ENCODE data around the gene NSUN2. TPM values are rescaled to one million over a fixed set of nuclear protein-coding genes. Genes with fewer than 3 reads are reported as not detected.

Gene NSUN2
- total RNA-seq, 1 donor from 2014 or later = 78.8 TPM

DNA sequence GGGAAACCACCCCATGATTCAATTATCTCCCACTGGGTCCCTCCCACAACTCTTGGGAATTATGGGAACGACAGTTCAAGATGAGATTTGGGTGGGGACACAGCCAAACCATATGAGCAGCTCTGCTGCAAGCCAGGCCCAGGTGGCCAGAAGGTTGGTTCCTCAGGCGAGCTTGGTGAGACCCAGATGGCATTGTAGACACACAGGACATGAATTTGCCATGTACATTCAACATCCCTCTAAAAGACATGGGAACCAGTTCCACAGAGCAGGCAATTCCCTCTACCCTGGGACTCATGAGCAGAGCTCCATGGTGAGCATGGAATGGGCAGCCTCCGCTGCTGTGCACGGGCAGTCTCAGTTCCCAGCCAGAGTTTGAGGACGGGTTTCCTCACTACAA is 53.3 kb downstream of the NSUN2 start:
- H3K27me3 ChIP-seq (ENCODE audit: insufficient read depth, low read length) = peaks cover 19% of the 10 kb centered on the region
- no peak overlapping the region for H3K27ac ChIP-seq (ENCODE audit: low read depth, low read length)
- no peak overlapping the region for H3K4me3 ChIP-seq (ENCODE audit: insufficient read depth, low read depth, low read length)
- Mint-ChIP-seq H3K4me3 (ENCODE audit: unreplicated experiment) (no peak overlapping the region), H3K4me1 (ENCODE audit: low read depth, unreplicated experiment) (no peaks in the 10 kb centered on the region), H3K36me3 (ENCODE audit: low read depth, unreplicated experiment) (no peaks in the 10 kb centered on the region), H3K27ac (ENCODE audit: unreplicated experiment) (no peak overlapping the region), H3K27me3 (ENCODE audit: low read depth, unreplicated experiment) (peaks cover 42% of the 10 kb centered on the region), H3K9me3 (ENCODE audit: unreplicated experiment) (peaks cover 2% of the 10 kb centered on the region)
- no peak overlapping the region for H2AFZ ChIP-seq (ENCODE audit: low read depth, low read length)
- FAIRE-seq (no peak), DNase-seq (ENCODE audit: low read depth) (no peak)
- no peaks in the 10 kb centered on the region for H3K9me3 ChIP-seq (ENCODE audit: insufficient read depth, low read depth, low read length)
- peaks cover 9% of the 10 kb centered on the region for H3K4me1 ChIP-seq (ENCODE audit: insufficient read depth, low read length)
- no peak overlapping the region for H3K4me2 ChIP-seq (ENCODE audit: low read length)
- H3K9ac ChIP-seq (ENCODE audit: low read length) = no peak overlapping the region
- TF ChIP-seq, protein P1, sequence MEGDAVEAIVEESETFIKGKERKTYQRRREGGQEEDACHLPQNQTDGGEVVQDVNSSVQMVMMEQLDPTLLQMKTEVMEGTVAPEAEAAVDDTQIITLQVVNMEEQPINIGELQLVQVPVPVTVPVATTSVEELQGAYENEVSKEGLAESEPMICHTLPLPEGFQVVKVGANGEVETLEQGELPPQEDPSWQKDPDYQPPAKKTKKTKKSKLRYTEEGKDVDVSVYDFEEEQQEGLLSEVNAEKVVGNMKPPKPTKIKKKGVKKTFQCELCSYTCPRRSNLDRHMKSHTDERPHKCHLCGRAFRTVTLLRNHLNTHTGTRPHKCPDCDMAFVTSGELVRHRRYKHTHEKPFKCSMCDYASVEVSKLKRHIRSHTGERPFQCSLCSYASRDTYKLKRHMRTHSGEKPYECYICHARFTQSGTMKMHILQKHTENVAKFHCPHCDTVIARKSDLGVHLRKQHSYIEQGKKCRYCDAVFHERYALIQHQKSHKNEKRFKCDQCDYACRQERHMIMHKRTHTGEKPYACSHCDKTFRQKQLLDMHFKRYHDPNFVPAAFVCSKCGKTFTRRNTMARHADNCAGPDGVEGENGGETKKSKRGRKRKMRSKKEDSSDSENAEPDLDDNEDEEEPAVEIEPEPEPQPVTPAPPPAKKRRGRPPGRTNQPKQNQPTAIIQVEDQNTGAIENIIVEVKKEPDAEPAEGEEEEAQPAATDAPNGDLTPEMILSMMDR (IDR thresholded peaks at IDR 0.05; ENCODE audit: insufficient read depth, low read depth, low read length) = no peak
- no peak for TF ChIP-seq EZH2 (IDR thresholded peaks at IDR 0.05; ENCODE audit: insufficient read depth, low read length)
- H4K20me1 ChIP-seq (ENCODE audit: insufficient read depth, low read length) = no peaks in the 10 kb centered on the region
- H3K36me3 ChIP-seq (ENCODE audit: insufficient read depth, low read length) = no peaks in the 10 kb centered on the region
- no peaks in the 10 kb centered on the region for H3K79me2 ChIP-seq (ENCODE audit: insufficient read depth, low read length)

DNA sequence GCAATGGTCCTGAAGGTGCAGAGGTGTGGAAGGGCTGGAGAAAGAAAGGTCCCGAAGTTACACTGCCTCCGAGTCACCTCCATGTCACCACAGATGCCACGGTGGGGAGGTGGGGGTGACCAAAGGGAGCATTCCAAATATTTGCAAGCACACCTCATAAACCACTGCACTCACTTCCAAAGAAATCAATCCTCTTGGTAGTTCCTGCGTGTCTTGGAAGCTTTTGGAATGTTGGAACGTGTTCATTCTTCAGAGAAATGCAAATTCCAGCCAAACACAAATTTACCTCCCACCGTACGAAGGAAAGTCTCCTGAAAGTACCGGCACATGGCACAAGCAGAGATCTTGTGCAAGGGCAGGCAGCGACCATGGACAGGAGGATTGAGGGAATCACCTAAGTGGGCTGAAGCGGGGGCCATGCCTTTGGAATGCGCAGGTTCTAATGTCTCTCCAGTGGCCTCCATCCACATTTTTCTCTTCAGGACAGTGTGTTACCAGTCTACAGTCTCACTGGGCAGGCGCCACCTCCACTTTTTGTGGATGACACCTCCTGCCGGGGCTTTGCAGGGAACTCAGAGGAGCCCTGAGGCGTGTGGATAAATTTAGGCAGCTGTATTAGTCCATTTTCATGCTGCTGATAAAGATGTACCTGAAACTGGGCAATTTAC is 54.0 kb downstream of the NSUN2 start:
- Mint-ChIP-seq H3K27me3 (ENCODE audit: low read depth, unreplicated experiment) (peaks cover 42% of the 10 kb centered on the region), H3K4me1 (ENCODE audit: low read depth, unreplicated experiment) (no peaks in the 10 kb centered on the region), H3K4me3 (ENCODE audit: unreplicated experiment) (no peak overlapping the region), H3K36me3 (ENCODE audit: low read depth, unreplicated experiment) (no peaks in the 10 kb centered on the region), H3K27ac (ENCODE audit: unreplicated experiment) (no peak overlapping the region), H3K9me3 (ENCODE audit: unreplicated experiment) (peaks cover 2% of the 10 kb centered on the region)
- Histone ChIP-seq H3K79me2 (ENCODE audit: insufficient read depth, low read length) (no peaks in the 10 kb centered on the region), H3K4me2 (ENCODE audit: low read length) (no peak overlapping the region), H3K9me3 (ENCODE audit: insufficient read depth, low read depth, low read length) (no peaks in the 10 kb centered on the region), H3K27ac (ENCODE audit: low read depth, low read length) (no peak overlapping the region), H3K9ac (ENCODE audit: low read length) (no peak overlapping the region), H3K4me1 (ENCODE audit: insufficient read depth, low read length) (peaks cover 9% of the 10 kb centered on the region), H2AFZ (ENCODE audit: low read depth, low read length) (no peak overlapping the region), H3K36me3 (ENCODE audit: insufficient read depth, low read length) (no peaks in the 10 kb centered on the region), H3K27me3 (ENCODE audit: insufficient read depth, low read length) (peaks cover 16% of the 10 kb centered on the region), H3K4me3 (ENCODE audit: insufficient read depth, low read depth, low read length) (no peak overlapping the region), H4K20me1 (ENCODE audit: insufficient read depth, low read length) (no peaks in the 10 kb centered on the region)
- FAIRE-seq (no peak), DNase-seq (ENCODE audit: low read depth) (peak; percentile 77)
- TF ChIP-seq EZH2 (IDR thresholded peaks at IDR 0.05; ENCODE audit: insufficient read depth, low read length) = no peak
- TF ChIP-seq, protein P1 (IDR thresholded peaks at IDR 0.05; ENCODE audit: insufficient read depth, low read depth, low read length) = no peak

DNA sequence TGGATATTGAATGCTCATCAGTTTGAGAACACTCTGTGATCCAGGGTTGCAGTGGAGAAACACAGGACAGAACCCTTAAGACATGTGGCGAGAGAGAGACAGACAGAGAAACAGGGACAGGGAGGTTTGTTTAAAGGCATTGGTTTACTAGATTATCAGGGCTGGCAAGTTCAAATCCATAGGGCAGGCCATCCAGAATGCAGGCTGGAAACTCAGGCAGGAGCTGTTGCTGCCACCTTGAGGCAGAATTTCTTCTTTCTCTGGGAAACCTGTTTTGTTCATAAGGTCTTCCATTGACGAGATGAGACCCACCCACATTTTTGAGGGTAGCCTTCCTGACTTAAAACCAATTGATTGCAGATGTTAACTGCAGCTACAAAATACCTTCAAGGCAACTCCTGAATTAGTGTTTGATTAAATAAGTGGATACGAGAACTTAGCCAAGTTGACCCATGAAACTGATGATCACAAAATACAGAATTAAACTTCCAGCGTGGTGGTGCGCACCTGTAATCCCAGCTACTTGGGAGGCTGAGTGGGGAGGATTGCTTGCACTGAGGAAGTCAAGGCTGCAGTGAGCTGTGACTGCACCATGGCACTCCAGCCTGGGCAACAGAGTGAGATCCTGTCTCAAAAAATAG is 55.9 kb downstream of the NSUN2 start:
- TF ChIP-seq, protein P1 (IDR thresholded peaks at IDR 0.05; ENCODE audit: insufficient read depth, low read depth, low read length) = peak; percentile 52
- no peak for TF ChIP-seq EZH2 (IDR thresholded peaks at IDR 0.05; ENCODE audit: insufficient read depth, low read length)
- H3K27me3 Mint-ChIP-seq (ENCODE audit: low read depth, unreplicated experiment) = peaks cover 39% of the 10 kb centered on the region
- DNase-seq (ENCODE audit: low read depth) = peak; percentile 58

More for the DNA sequence above, 55.9 kb downstream of the NSUN2 start:
- Histone ChIP-seq H3K4me1 (ENCODE audit: insufficient read depth, low read length) (peaks cover 1% of the 10 kb centered on the region), H3K9me3 (ENCODE audit: insufficient read depth, low read depth, low read length) (no peaks in the 10 kb centered on the region), H3K36me3 (ENCODE audit: insufficient read depth, low read length) (no peaks in the 10 kb centered on the region), H3K27me3 (ENCODE audit: insufficient read depth, low read length) (peaks cover 11% of the 10 kb centered on the region), H2AFZ (ENCODE audit: low read depth, low read length) (no peak overlapping the region), H3K9ac (ENCODE audit: low read length) (no peak overlapping the region), H3K4me3 (ENCODE audit: insufficient read depth, low read depth, low read length) (no peak overlapping the region), H3K79me2 (ENCODE audit: insufficient read depth, low read length) (no peaks in the 10 kb centered on the region), H3K4me2 (ENCODE audit: low read length) (no peak overlapping the region), H4K20me1 (ENCODE audit: insufficient read depth, low read length) (no peaks in the 10 kb centered on the region), H3K27ac (ENCODE audit: low read depth, low read length) (no peak overlapping the region)
- H3K4me1 Mint-ChIP-seq (ENCODE audit: low read depth, unreplicated experiment) = no peaks in the 10 kb centered on the region
- no peak overlapping the region for H3K4me3 Mint-ChIP-seq (ENCODE audit: unreplicated experiment)
- H3K36me3 Mint-ChIP-seq (ENCODE audit: low read depth, unreplicated experiment) = no peaks in the 10 kb centered on the region
- FAIRE-seq = peak; percentile 29
- no peak overlapping the region for H3K27ac Mint-ChIP-seq (ENCODE audit: unreplicated experiment)
- H3K9me3 Mint-ChIP-seq (ENCODE audit: unreplicated experiment) = peaks cover 2% of the 10 kb centered on the region
